HCT116 (cell line): ENCODE measurements around the gene FXYD6. TPM values are rescaled to one million over a fixed set of nuclear protein-coding genes. Genes with fewer than 3 reads are reported as not detected.

Experiments used
- ATAC-seq: fragments of 200-7000 bp; cut with Tn5 transposase; 2 replicates; pipeline ENCODE4 v1.9.1; 2020; ENCODE audit warnings: mild to moderate bottlenecking, moderate library complexity
- BruUV-seq: library from RNA; stranded (reverse); fragments of 400-500 nt; replicated peaks from 2 replicates; lab custom pipeline; 2021; lab: Mats Ljungman, UMichigan
- CTCF ChIA-PET: fragments of 300-600 bp; sonication (Branson Sonifier 250); formaldehyde crosslinking; loops from one replicate; lab custom pipeline; 2021; ENCODE audit warnings: antibody characterized with exemption; lab: Charles Lee
- POLR2A ChIA-PET: fragments of 300-600, 350-600 bp; sonication (Branson Sonifier 250); formaldehyde crosslinking; loops from one replicate; lab custom pipeline; 2021; ENCODE audit warnings: antibody characterized with exemption; lab: Charles Lee
- RAD21 ChIA-PET, 2 experiments: fragments of 300-600 bp; sonication (Branson Sonifier 250); formaldehyde crosslinking; loops; one replicate each; lab custom pipeline; 2023; ENCODE audit warnings: low total read pairs in 2 of 2; ENCODE audit not compliant: uncharacterized antibody in 2 of 2, unreplicated experiment in 2 of 2, low non-redundant PET in 1 of 2; lab: Charles Lee
- DNase-seq: peaks from one replicate; pipeline ENCODE4 v3.0.0-alpha.2; 2010; ENCODE audit warnings: low read depth, low spot score
- H2AFZ ChIP-seq: fragments of 200-600 bp; shearing (Covaris generic), sonication (generic); 2 replicates; pipeline ENCODE4 v1.6.1; 2017; ENCODE audit warnings: low read depth, mixed run types, mixed read lengths, antibody characterized with exemption, low read length; ENCODE audit not compliant: poor library complexity, severe bottlenecking
- H3K27ac ChIP-seq: 2 replicates; pipeline ENCODE4 v1.5.1; 2012; ENCODE audit warnings: low read depth, low read length
- H3K27me3 ChIP-seq: fragments of 200-600 bp; sonication (generic); 2 replicates; pipeline ENCODE4 v1.6.1; 2016; ENCODE audit warnings: mixed run types, low read length, mixed read lengths; ENCODE audit not compliant: insufficient read depth
- H3K36me3 ChIP-seq, 2 experiments: fragments of 200-500 bp in 1 of 2; fragments of 200-600 bp in 1 of 2; sonication (Bioruptor generic) in 1 of 2; sonication (generic) in 1 of 2; 2 replicates each; pipeline versions ENCODE4 v1.5.1 to v1.6.1; 2014 to 2016; ENCODE audit warnings: low read length in 2 of 2, inconsistent platforms in 1 of 2, mixed read lengths in 1 of 2, mixed run types in 1 of 2; ENCODE audit not compliant: insufficient read depth in 2 of 2, control insufficient read depth in 1 of 2
- H3K4me1 ChIP-seq, 2 experiments: fragments of 200-600 bp in 1 of 2; sonication (generic) in 1 of 2; 2 replicates each; pipeline versions ENCODE4 v1.5.1 to v1.6.1; 2012 to 2017; ENCODE audit warnings: low read length in 2 of 2, inconsistent platforms in 1 of 2, mild to moderate bottlenecking in 1 of 2, mixed read lengths in 1 of 2, mixed run types in 1 of 2, moderate library complexity in 1 of 2; ENCODE audit not compliant: insufficient read depth in 2 of 2, control insufficient read depth in 1 of 2
- H3K4me2 ChIP-seq: fragments of 200-600 bp; sonication (generic); 2 replicates; pipeline ENCODE4 v1.6.1; 2017; ENCODE audit warnings: mixed run types, low read length, mixed read lengths
- H3K4me3 ChIP-seq, 2 experiments: fragments of 200-600 bp in 1 of 2; sonication (generic) in 1 of 2; replicated peaks in 1 of 2; 2 replicates each; pipeline ENCODE4 v1.5.1; 2011 to 2016; ENCODE audit warnings: low read length in 2 of 2, control low read depth in 1 of 2, low read depth in 1 of 2, mild to moderate bottlenecking in 1 of 2, mixed read lengths in 1 of 2, mixed run types in 1 of 2
- H3K79me2 ChIP-seq: fragments of 200-600 bp; sonication (generic); 2 replicates; pipeline ENCODE4 v1.6.1; 2017; ENCODE audit warnings: mild to moderate bottlenecking, mixed run types, low read length, moderate library complexity, mixed read lengths; ENCODE audit not compliant: insufficient read depth
- H3K9ac ChIP-seq: fragments of 200-600 bp; sonication (generic); 2 replicates; pipeline ENCODE4 v1.6.1; 2016; ENCODE audit warnings: low read length, mixed read lengths
- H3K9me2 ChIP-seq: fragments of 200-600 bp; sonication (generic), shearing (Covaris generic); 2 replicates; pipeline ENCODE4 v1.6.1; 2017; ENCODE audit warnings: mixed run types, mild to moderate bottlenecking, moderate library complexity; ENCODE audit not compliant: insufficient read depth
- H3K9me3 ChIP-seq, 2 experiments: fragments of 200-500 bp in 1 of 2; fragments of 200-600 bp in 1 of 2; sonication (Bioruptor generic) in 1 of 2; sonication (generic) in 1 of 2; 2 replicates each; pipeline ENCODE4 v1.6.1; 2014 to 2017; ENCODE audit warnings: low read length in 2 of 2, mixed read lengths in 2 of 2, inconsistent platforms in 1 of 2, low read depth in 1 of 2, mild to moderate bottlenecking in 1 of 2, mixed run types in 1 of 2, moderate library complexity in 1 of 2; ENCODE audit not compliant: control insufficient read depth in 1 of 2, insufficient read depth in 1 of 2
- H4K20me1 ChIP-seq: fragments of 200-600 bp; sonication (generic), shearing (Covaris generic); 2 replicates; pipeline ENCODE4 v1.6.1; 2017; ENCODE audit warnings: mixed run types, mild to moderate bottlenecking, moderate library complexity; ENCODE audit not compliant: insufficient read depth
- CBX3 ChIP-seq: IDR thresholded peaks from 2 replicates; pipeline ENCODE4 v1.6.1; 2012; ENCODE audit warnings: low read depth
- CEBPB ChIP-seq: IDR thresholded peaks from 2 replicates; pipeline ENCODE4 v1.6.1; 2012; ENCODE audit warnings: low read depth
- EGR1 ChIP-seq: IDR thresholded peaks from 2 replicates; pipeline ENCODE4 v1.6.1; 2012; ENCODE audit warnings: low read depth
- FOSL1 ChIP-seq: IDR thresholded peaks from 2 replicates; pipeline ENCODE4 v1.6.1; 2012; ENCODE audit warnings: low read depth
- POLR2AphosphoS5 ChIP-seq: IDR thresholded peaks from 2 replicates; pipeline ENCODE4 v1.6.1; 2011; ENCODE audit warnings: mild to moderate bottlenecking, low read depth, low read length, moderate library complexity
- RAD21 ChIP-seq: IDR thresholded peaks from 2 replicates; pipeline ENCODE4 v1.6.1; 2012; ENCODE audit warnings: low read depth, mild to moderate bottlenecking
- SIN3A ChIP-seq: IDR thresholded peaks from 2 replicates; pipeline ENCODE4 v1.6.1; 2012; ENCODE audit warnings: low read depth
- SP1 ChIP-seq: IDR thresholded peaks from 2 replicates; pipeline ENCODE4 v1.6.1; 2012; ENCODE audit warnings: low read depth
- SRF ChIP-seq: IDR thresholded peaks from 2 replicates; pipeline ENCODE4 v1.6.1; 2012; ENCODE audit warnings: low read depth
- YY1 ChIP-seq: IDR thresholded peaks from 2 replicates; pipeline ENCODE4 v1.6.1; 2011; ENCODE audit warnings: low read length, low read depth, moderate library complexity, mild to moderate bottlenecking; ENCODE audit not compliant: insufficient replicate concordance; ENCODE audit errors: extremely low read depth
- ZFX ChIP-seq: fragments of 450-650 bp; IDR thresholded peaks from 2 replicates; pipeline ENCODE4 v1.6.1; 2017
- ZNF274 ChIP-seq: fragments of 200-500 bp; sonication (Bioruptor generic); IDR thresholded peaks from 2 replicates; pipeline ENCODE4 v1.6.1; 2014; ENCODE audit warnings: mild to moderate bottlenecking, low read depth, low read length, inconsistent platforms
- intact Hi-C: fragments of 100-400 bp; cut with micrococcal nuclease; formaldehyde crosslinking; loops from 2 replicates; pipeline ENCODE4 v1.10.0; 2022
- total RNA-seq: library from RNA; stranded (reverse); gene quantifications from one replicate; pipeline ENCODE4 v1.2.1, GENCODE V29; 2021; ENCODE audit not compliant: unreplicated experiment
- TF ChIP-seq, protein P1 (sequence below): IDR thresholded peaks from 2 replicates; pipeline ENCODE4 v1.6.1; 2011; ENCODE audit warnings: mild to moderate bottlenecking, low read length, moderate library complexity; ENCODE audit not compliant: insufficient replicate concordance; ENCODE audit errors: extremely low read depth
- TF ChIP-seq, protein P2 (sequence below): IDR thresholded peaks from 2 replicates; pipeline ENCODE4 v1.6.1; 2012

Gene FXYD6
- total RNA-seq, 1 experiment from 2014 or later = 2.5 TPM

DNA sequence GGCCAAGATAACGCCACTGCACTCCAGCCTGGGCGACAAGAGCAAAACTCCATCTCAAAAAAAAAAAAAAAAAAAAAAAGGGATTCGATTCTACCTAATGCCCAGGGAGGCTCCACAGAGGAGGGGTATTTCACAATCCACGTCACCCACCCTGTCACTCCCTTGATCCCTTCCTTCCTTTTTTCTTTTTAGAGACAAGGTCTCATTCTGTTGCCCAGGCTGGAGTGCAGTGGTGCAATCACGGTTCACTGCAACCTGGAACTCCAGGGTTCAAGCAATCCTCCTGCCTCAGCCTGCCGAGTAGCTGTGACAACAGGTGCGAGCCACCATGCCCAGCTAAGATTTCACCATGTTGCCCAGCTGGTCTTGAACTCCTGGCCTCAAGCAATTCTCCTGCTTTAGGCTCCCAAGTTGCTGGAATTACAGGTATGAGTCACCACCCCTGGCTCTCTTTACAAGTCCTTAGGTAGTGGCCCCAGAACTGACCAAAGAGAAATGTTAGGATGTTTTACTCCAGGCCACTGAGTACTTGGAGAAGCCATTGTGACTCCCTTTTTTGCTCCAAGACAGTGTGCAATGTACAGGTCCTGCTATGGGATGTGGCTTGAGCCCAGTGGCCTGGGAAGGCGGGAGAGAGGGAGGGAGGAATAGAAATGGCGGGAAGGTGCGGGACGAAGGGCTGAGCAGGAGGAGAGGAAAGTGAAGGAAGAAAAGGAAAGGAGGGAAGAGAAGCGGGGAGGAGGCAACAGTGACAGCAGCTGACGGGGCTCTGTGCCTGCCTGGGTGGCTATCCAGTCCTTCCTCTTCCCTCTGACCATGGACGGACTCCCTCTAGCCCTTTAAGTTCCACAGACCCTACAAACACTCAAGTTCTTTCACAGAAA, 40.1 kb downstream of the FXYD6 start:
- intact Hi-C loops = no loop called here
- ChIA-PET CTCF (no interaction called here), POLR2A (no interaction called here), RAD21 (no interaction called here)
- H3K4me1 ChIP-seq = peaks cover 3 to 7% of the 10 kb centered on the region in 2 experiments; a peak in 2 of 4 replicates
- ATAC-seq (no peak), DNase-seq (no peak)
- H3K79me2 ChIP-seq = no peaks in the 10 kb centered on the region
- BruUV-seq = no TSS peak
- H3K9ac ChIP-seq = no peak overlapping the region
- no peak overlapping the region for H2AFZ ChIP-seq
- peaks cover 7% of the 10 kb centered on the region; the same call in 1 of the 2 replicates for H3K27me3 ChIP-seq
- H3K27ac ChIP-seq = no peak overlapping the region
- TF ChIP-seq SRF (no peak), CEBPB (no peak), FOSL1 (no peak), EGR1 (no peak), CBX3 (no peak), POLR2AphosphoS5 (no peak), RAD21 (no peak), SIN3A (no peak), YY1 (no peak), ZNF274 (no peak), SP1 (no peak), ZFX (no peak)
- TF ChIP-seq, protein P1, sequence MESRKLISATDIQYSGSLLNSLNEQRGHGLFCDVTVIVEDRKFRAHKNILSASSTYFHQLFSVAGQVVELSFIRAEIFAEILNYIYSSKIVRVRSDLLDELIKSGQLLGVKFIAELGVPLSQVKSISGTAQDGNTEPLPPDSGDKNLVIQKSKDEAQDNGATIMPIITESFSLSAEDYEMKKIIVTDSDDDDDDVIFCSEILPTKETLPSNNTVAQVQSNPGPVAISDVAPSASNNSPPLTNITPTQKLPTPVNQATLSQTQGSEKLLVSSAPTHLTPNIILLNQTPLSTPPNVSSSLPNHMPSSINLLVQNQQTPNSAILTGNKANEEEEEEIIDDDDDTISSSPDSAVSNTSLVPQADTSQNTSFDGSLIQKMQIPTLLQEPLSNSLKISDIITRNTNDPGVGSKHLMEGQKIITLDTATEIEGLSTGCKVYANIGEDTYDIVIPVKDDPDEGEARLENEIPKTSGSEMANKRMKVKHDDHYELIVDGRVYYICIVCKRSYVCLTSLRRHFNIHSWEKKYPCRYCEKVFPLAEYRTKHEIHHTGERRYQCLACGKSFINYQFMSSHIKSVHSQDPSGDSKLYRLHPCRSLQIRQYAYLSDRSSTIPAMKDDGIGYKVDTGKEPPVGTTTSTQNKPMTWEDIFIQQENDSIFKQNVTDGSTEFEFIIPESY = no peak
- TF ChIP-seq, protein P2, sequence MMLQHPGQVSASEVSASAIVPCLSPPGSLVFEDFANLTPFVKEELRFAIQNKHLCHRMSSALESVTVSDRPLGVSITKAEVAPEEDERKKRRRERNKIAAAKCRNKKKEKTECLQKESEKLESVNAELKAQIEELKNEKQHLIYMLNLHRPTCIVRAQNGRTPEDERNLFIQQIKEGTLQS = no peak
- H4K20me1 ChIP-seq = no peaks in the 10 kb centered on the region
- H3K9me2 ChIP-seq = no peaks in the 10 kb centered on the region
- no peak overlapping the region for H3K4me2 ChIP-seq
- no peaks in the 10 kb centered on the region for H3K36me3 ChIP-seq
- H3K4me3 ChIP-seq = no peak overlapping the region
- no peaks in the 10 kb centered on the region for H3K9me3 ChIP-seq
